HG02885 (cell line): Measurements from ENCODE around the gene TPPP2.
"Not testable (repeated sequence)": the region's sequence is repeated elsewhere in the genome, so short reads cannot be mapped to it uniquely, and the experiment has no call there.

Experiments used
- ATAC-seq: cut with Tn5 transposase; IDR thresholded peaks from one replicate; pipeline ENCODE4 v1.9.1; 2021; ENCODE audit warnings: mild to moderate bottlenecking; ENCODE audit not compliant: unreplicated experiment, poor library complexity

TPPP2 gene

GRCh38 chr14:21029917-21030316 lies at the start of gene TPPP2:
TSS of gene TPPP2 (plus strand) at chr14:21030217. CDS start at chr14:21030582, 365 bp downstream.
- ATAC-seq, result no peak

DNA sequence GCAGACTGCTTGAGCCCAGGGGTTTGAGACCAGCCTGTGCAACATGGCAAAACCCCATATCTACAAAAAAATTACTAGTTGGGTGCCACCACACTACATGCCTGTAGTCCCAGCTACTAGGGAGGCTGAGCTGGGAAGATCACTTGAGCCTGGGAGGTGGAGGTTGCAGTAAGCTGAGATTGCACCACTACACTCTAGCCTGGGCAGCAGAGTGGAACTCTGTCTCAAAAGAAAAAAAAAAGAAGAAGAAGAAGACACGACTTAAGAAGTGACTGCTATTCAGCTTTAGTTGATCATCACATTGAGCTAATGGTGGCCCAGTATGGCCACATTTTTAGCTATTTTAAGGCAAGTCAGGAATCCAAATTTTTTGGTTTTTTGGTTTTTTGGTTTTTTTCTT lies 49.1 kb upstream of the TPPP2 start:
- ATAC-seq, result no peak

- ATAC-seq, result no peak
These were observed 47.2 kb upstream of the TPPP2 start for GRCh38 chr14:20982646-20983369.

GRCh38 chr14:20985650-20986049 lies 44.4 kb upstream of the TPPP2 start:
- ATAC-seq, result not testable (repeated sequence)

- no peak for ATAC-seq
These were observed 43.2 kb upstream of the TPPP2 start for GRCh38 chr14:20986811-20987210.

DNA sequence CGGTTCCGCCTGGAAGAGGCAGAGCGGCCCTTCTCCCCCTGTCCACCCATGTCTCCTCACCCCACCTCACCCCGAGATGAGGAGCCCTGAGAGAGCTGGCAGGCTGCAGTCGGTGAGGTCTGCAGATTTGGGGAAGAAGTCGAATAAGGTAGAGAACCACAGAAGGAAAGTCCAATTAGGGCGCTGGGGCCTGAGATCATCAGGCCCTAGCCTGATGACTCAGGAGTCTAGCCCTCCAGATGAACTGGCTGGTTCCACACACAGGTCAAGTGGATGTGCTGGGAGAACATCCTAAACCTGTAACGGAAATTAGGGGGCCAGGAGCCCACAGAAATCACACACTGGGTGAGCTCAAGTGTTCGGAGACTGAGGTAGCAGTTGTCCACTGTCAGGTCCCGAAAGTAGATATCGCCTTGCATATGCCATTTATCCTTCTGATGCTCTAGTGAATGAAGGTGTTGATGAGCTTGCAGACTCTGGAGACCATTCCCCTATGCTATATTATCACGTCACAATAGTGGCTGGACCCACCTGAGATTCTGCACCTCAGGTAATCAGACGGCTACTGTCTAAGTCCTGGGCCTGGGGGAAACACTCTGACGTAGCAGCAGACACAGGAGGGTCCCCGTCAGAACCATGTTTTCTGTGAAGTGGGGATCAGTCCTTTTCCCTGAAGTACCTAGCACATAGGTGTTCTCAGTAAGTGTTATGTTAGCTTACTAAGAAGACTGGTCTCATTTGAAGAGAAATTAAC lies 41.1 kb upstream of the TPPP2 start:
- ATAC-seq, result no peak

DNA sequence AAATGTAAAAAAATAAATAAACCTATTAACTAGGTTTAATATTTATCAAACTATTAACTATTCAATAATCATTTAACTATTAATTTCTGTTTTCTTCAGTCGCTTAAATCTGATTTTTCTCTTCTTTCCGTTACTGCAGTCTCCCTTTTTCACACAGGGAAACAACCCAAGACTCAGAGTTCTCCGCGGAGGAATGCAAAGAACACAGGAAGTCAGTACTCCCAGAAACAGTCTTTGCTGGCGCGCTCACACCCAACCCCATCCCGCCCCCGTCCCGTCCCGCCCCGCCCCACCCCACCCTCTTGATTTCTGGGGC lies 40.6 kb upstream of the TPPP2 start:
- ATAC-seq, result no peak

GRCh38 chr14:20989787-20990600 lies 40.0 kb upstream of the TPPP2 start, which contains the start of gene METTL17:
TSS of gene METTL17 (plus strand) at chr14:20989980. CDS start at chr14:20990003, 23 bp downstream.
- ATAC-seq, result peak; percentile 98

- ATAC-seq, result no peak
These were observed 33.5 kb upstream of the TPPP2 start for GRCh38 chr14:20996521-20996920.

DNA sequence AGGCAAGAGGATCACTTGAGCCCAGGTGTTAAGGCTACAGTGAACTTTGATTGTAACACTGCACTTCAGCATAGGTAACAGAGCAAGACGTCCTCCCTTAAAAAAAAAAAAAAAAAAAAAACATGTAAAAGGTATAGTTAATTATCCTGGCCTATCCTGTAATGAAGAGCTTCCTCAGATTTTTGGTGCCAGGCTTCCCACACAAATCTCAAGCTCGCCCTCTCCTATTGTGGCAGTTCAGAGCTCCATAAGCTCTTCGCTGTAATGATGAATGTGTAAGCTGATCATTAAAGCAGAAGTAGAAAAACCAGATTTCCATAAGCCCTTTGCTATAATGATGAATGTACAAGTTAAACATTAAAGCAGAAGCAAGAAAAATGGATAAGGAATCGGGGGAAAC lies 32.9 kb upstream of the TPPP2 start:
- ATAC-seq, result no peak

DNA sequence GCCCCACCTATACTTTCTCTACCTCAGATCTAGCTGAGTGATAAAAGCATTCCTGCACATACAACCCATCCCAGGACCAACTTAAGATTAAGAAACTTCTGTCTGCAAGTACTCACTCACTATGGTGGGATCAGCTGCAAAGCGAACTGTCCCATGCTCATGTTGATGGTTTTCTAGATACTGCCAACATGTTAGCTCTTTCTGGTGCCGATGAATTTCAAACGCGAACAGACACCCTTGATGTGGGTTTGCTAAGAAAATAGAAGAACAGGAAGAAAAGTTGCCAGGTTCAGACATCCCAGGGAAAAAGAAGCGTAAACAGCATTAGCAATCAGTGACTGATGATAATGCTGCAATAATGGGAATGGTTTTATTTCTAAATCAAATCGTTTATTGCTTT lies 32.5 kb upstream of the TPPP2 start:
- no peak for ATAC-seq

- ATAC-seq, result no peak
These were observed 31.9 kb upstream of the TPPP2 start for GRCh38 chr14:20998139-20998538.

DNA sequence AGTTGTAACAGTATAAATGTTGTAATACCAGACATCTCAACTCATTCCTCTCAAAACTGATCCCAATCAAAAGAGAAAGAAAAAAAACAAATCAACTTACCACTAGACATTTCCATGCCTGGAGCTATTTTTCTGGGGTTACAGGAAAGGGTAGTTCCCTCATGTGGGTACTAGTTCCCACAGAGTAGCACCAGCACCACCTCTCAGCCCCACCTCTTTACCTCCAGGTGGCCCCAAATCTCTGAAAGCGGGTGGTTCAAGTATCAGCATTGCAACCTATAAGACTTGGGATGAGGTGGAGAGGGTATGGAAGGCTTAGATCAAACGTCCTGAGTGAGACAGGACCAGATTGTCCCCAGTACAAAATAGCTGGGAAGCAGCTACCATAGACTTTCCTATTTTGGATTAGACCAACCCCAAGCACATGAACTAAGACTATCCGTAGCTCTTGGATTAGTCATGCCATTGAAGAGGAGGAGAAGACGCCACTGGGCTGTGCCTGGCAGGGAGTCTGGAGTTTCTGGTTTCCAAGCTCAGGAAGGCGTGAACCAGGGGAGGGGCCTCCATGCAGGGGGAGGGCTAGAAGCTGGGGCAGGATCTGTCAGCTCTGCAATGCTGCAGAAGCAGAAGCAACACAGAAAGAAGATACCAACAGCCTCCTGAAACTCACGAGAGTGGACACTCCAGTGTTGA lies 31.2 kb upstream of the TPPP2 start, which contains the start of gene SLC39A2:
Gene SLC39A2, plus strand, starts transcription at position 620 of the 693 bp plus-strand sequence. CDS start 154 bp downstream, outside the sequence.
- no peak for ATAC-seq

GRCh38 chr14:20999591-20999990 lies 30.4 kb upstream of the TPPP2 start:
- ATAC-seq, result no peak

DNA sequence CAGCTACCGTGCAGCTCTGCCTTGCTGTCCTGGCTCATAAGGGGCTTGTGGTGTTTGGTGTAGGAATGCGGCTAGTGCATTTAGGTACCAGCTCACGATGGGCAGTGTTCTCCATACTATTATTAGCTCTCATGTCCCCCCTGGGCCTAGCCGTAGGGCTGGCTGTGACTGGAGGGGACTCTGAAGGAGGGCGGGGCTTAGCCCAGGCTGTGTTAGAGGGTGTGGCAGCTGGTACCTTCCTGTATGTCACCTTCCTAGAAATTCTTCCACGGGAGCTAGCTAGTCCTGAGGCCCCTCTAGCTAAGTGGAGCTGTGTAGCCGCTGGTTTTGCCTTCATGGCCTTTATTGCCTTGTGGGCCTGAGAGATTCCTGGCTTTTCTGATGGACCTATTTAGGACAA lies 28.8 kb upstream of the TPPP2 start:
- no peak for ATAC-seq

- no peak for ATAC-seq
These were observed 26.1 kb upstream of the TPPP2 start for GRCh38 chr14:21003788-21004346.

DNA sequence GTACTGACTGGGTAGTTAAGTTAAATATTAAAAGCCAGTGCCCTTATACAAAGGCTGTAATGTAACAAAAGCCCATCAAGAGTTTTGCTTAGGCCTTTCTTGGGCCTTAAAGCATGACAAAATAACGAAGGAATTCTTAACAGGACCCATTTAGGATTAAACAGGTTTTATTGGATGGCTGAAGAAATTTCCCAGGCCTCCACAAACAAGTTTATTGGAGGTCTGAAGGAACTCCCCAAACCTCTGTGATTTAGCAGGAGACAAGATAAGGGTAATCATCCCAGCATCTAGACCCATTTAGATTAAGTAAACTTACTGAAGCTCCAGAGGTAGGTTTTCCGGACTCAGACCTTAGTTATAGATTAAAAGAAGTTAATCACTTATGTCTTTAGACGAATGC lies 20.3 kb upstream of the TPPP2 start:
- ATAC-seq, result not testable (repeated sequence)

DNA sequence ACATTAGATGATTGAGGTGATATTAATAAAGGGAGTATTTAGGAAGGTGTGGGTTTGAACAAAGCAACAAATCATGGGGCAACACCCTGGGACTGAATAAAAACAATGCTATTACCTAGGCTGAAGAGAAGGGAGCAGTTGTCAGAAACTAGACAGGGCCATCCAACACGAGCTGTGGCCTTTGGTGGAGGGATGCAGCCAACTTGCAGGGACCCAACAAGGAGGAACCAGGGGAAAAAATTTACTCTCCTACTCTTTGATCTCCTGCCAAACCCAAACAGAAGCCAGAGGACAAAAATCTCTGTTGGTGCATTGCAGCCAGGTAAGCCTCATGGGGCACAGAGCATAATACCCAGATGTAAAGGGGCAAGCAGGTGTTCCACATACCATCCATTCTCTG lies 18.9 kb upstream of the TPPP2 start:
- ATAC-seq, result no peak

DNA sequence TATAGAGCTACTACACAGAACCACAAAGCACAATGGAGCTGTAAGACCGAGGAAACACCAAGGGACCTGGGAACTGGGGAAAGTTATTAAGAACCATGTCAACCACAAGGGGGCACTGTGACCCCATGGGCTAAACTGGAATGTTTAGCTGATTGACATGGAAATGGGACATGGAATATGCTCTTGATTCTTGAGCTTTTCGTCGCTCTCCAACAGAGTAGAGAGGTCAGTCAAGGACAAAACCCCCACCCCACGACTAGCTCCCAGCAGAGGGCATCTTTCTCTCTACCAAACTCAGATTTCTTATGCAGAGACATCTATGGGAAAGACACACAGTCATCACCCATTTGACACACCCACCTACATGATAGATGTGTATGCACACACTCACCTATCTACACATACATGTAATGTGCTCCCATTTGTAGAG lies 15.2 kb upstream of the TPPP2 start:
- peak; percentile 70 for ATAC-seq

DNA sequence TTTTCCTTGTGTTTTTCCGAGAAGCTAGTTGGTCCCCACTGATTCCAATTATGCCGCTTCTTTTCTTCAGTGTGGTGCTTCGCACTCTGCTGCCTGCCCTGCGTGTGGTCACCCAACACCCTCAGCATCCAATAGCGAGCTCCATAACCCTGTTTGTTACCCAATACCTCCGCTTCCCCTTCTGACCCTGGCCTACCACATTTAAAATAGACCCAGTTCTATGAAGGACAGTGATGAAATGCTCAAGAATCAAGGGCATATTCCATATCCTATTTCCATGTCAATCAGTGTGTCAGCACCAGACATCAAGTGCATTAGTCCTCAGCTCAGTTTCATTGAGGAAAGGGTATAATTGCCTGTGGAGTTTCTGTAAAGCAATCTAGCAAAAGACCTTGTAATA lies 14.7 kb upstream of the TPPP2 start:
- ATAC-seq, result no peak
